ENCODE measurements around the gene OSBPL2. TPM values are rescaled to one million over a fixed set of nuclear protein-coding genes. Genes with fewer than 3 reads are reported as not detected.

Gene OSBPL2
- total and polyA plus RNA-seq, 9 of the 15 experiments (the other 6 are each of a cell fraction or from before 2014, with no cell fraction given) = 2.5 to 25.6 (median 14.1) TPM

DNA sequence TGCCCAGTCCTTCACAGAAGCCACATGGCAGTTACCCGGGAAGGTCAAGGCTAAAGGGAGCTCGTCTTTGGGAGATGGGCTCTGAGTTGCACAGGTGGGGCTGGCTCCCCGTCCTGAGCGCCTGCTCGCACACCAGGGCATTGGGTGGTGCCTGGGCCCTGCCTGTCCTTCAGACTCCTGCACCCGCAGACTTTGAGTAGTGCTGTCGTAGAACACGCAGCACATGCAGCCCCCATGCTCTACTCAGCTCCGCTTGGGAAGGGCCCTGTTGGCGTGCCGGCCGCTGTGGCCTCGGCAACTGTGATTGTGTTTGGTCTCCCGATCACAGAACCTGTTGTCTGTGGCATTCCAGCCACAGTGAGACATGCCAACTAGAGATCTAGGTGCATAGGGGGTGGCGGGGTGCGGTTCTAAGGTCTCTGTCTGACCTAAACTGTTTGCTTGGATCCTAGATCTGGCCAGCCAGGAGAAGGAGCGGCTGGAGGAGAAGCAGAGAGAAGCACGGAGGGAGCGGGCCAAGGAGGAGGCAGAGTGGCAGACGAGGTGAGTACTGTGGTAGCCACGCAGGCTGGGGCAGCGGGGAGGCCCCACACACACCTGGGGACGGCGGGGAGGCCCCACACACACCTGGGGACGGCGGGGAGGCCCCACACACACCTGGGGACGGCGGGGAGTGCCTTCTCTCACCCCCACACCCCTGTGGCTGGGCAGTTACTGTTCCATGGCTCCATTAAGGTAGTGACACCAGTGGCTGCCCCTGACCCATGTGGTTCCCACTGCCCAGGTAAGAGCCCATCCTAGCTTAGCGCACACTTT lies 53.1 kb downstream of the OSBPL2 start (continued):
- TF ChIP-seq RAD51 (IDR thresholded peaks at IDR 0.05; ENCODE audit: borderline replicate concordance, low read depth) (no peak), ZNF232 (CRISPR knock-in tag; IDR thresholded peaks at IDR 0.05) (no peak)

- Histone ChIP-seq H3K9ac (ENCODE audit: insufficient read depth in 1 of 2, low read depth in 2 of 2, low read length in 2 of 2) (peak overlapping the region in 1 of 2 experiments; percentile 55; a peak in 1 of 4 replicates), H3K4me3 (no peak overlapping the region), H2AFZ (ENCODE audit: low read depth, low read length) (no peak overlapping the region), H3K79me2 (ENCODE audit: control insufficient read depth, insufficient read depth, low read length) (no peaks in the 10 kb centered on the region), H3K4me2 (ENCODE audit: insufficient read depth, low read length) (no peak overlapping the region), H4K20me1 (replicated peaks; ENCODE audit: control insufficient read depth, insufficient read depth, low read length) (no peaks in the 10 kb centered on the region), H3K27me3 (ENCODE audit: control insufficient read depth in 2 of 2, insufficient read depth in 2 of 2, low read length in 2 of 2) (no peaks in the 10 kb centered on the region), H3K36me3 (ENCODE audit: control insufficient read depth, insufficient read depth, low read length) (peaks cover 26% of the 10 kb centered on the region; the same call in 2 of the 3 replicates), H3K9me1 (ENCODE audit: control insufficient read depth, insufficient read depth, low read length) (no peaks in the 10 kb centered on the region), H3K27ac (ENCODE audit: extremely low read depth, low read depth, low read length) (no peak overlapping the region), H3K9me3 (replicated peaks; ENCODE audit: control insufficient read depth, insufficient read depth, low read depth, low read length) (no peaks in the 10 kb centered on the region), H3K4me1 (replicated peaks in 1 of 2; ENCODE audit: control insufficient read depth in 2 of 2, insufficient read depth in 2 of 2, low read length in 2 of 2) (peaks cover 0 to 2% of the 10 kb centered on the region in 2 experiments; a peak in 1 of 5 replicates)
- POLR2A ChIA-PET = no interaction called here
- TF ChIP-seq FOXK1 (CRISPR knock-in tag; IDR thresholded peaks at IDR 0.05; ENCODE audit: borderline replicate concordance) = no peak
- CTCF ChIA-PET (ENCODE audit: low intra/inter-chr PET ratio) = no interaction called here
- 88% methylated on average over 11 of the region's 11 CpGs for WGBS (ENCODE audit: insufficient coverage, low coverage, missing lambda C conversion rate)
- no peak for FAIRE-seq
- DNase-seq (ENCODE audit: extremely low read depth in 1 of 4, low spot score in 3 of 4) = no peak
- no TSS peak for BruUV-seq (replicated peaks)
- in situ Hi-C loops (cut with MboI) = no loop called here
- intact Hi-C loops (cut with micrococcal nuclease) = no loop called here
- ATAC-seq = no peak
Observed at GRCh38 chr20:62292108-62292507, 53.8 kb downstream of the OSBPL2 start.

Data from K562 (cell line).